ENCODE results near the gene URAD.

GRCh38 chr13:27970382-27971235, 17.9 kb downstream of the URAD start:
- TF ChIP-seq CTCF (conservative IDR thresholded peaks at IDR 0.05; ENCODE audit: low read depth, low read length) (no peak), EZH2phosphoT487 (IDR thresholded peaks at IDR 0.05; ENCODE audit: borderline replicate concordance, low read length) (no peak), EZH2 (IDR thresholded peaks at IDR 0.05; ENCODE audit: low read length, unreplicated experiment) (no peak)

All from PC-3 (cell line).